ENCODE measurements around the gene ROBO2. TPM values are rescaled to one million over a fixed set of nuclear protein-coding genes. Genes with fewer than 3 reads are reported as not detected.

ROBO2 gene
- total and polyA plus RNA-seq, 4 donors, result 0.30 to 72.4 (median 3.3) TPM

GRCh38 chr3:77530870-77531269, 491.0 kb downstream of the ROBO2 start:
- 76% methylated on average over 4 of the region's 4 CpGs for WGBS, 2 donors
- Histone ChIP-seq H3K27ac (ENCODE audit: low read depth in 1 of 2, low read length in 1 of 2) (no peak overlapping the region), H3K4me3 (no peak overlapping the region), H3K9ac (ENCODE audit: insufficient read depth in 1 of 2, low read length in 2 of 2) (no peak overlapping the region), H3K4me1 (ENCODE audit: control insufficient read depth in 5 of 5, insufficient read depth in 5 of 5, low read length in 5 of 5) (peaks cover 0 to 6% (median 0%) of the 10 kb centered on the region in 5 donors), H3K27me3 (ENCODE audit: control insufficient read depth in 3 of 3, insufficient read depth in 3 of 3, low read length in 2 of 3) (no peaks in the 10 kb centered on the region), H3K9me3 (ENCODE audit: control insufficient read depth in 4 of 4, insufficient read depth in 3 of 4, low read length in 3 of 4) (peaks cover 0 to 3% (median under 1%) of the 10 kb centered on the region in 4 donors), H3K36me3 (ENCODE audit: control insufficient read depth in 4 of 4, insufficient read depth in 4 of 4, low read length in 4 of 4) (peaks cover 0 to 6% (median 1%) of the 10 kb centered on the region in 4 donors)
- no peak for DNase-seq
- ATAC-seq (ENCODE audit: insufficient read depth, low FRiP score), result no peak
- no peak for TF ChIP-seq CTCF (IDR thresholded peaks at IDR 0.05; ENCODE audit: control extremely low read depth, extremely low read depth)

- H3K9me3 ChIP-seq (ENCODE audit: control insufficient read depth in 4 of 4, insufficient read depth in 3 of 4, low read length in 3 of 4), result peaks cover 0 to 3% (median under 1%) of the 10 kb centered on the region in 4 donors
- no peak overlapping the region for H3K4me3 ChIP-seq
- peaks cover 0 to 6% (median under 1%) of the 10 kb centered on the region in 4 donors for H3K36me3 ChIP-seq (ENCODE audit: control insufficient read depth in 4 of 4, insufficient read depth in 4 of 4, low read length in 4 of 4)
- no peak overlapping the region for H3K9ac ChIP-seq (ENCODE audit: insufficient read depth in 1 of 2, low read length in 2 of 2)
- H3K27ac ChIP-seq (ENCODE audit: low read depth in 1 of 2, low read length in 1 of 2), result no peak overlapping the region
- H3K27me3 ChIP-seq (ENCODE audit: control insufficient read depth in 3 of 3, insufficient read depth in 3 of 3, low read length in 2 of 3), result no peaks in the 10 kb centered on the region
- TF ChIP-seq CTCF (IDR thresholded peaks at IDR 0.05; ENCODE audit: control extremely low read depth, extremely low read depth), result no peak
- 59 to 64% methylated on average over 2 of the region's 2 CpGs for WGBS, 2 donors
- H3K4me1 ChIP-seq (ENCODE audit: control insufficient read depth in 5 of 5, insufficient read depth in 5 of 5, low read length in 5 of 5), result peaks cover 0 to 4% (median 0%) of the 10 kb centered on the region in 5 donors
- ATAC-seq (ENCODE audit: insufficient read depth, low FRiP score), result no peak
- no peak for DNase-seq
These were observed 495.2 kb downstream of the ROBO2 start for GRCh38 chr3:77535116-77535515.

DNA sequence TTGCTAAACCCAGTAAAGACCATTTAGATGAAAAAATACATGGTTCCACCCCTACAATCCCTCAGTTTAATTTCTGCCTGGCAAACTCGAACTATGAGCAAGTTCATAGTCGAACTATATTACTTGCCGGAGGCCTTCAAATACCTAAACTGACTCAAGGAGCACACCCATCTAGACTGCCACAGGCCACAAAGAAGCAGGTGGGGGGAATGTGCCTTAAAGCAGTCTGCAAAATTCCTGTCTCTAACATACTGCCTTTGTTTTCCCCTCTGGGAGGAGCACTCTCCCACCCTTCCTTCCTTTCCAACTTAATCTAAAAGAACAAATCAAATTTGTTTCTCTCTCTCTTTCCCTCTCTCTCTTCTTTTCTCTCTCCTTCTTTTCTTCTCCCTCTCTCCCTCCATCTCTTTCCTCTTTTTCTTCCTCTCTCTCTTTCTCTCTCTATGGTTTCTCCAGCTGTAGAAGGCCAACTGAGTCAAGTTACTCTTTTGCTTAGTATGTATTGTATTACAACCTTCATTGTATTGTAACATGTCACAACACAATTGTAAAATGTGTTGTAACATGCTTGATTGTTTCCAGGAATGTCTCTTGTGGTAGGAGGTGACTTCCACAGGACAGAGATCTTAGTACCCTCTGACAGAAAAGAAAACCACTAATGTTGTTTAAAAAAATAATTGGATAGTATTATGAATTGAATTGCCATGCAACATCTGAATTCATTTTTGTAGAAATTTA, 496.3 kb downstream of the ROBO2 start:
- Histone ChIP-seq H3K27me3 (ENCODE audit: control insufficient read depth in 3 of 3, insufficient read depth in 3 of 3, low read length in 2 of 3) (no peaks in the 10 kb centered on the region), H3K4me1 (ENCODE audit: control insufficient read depth in 5 of 5, insufficient read depth in 5 of 5, low read length in 5 of 5) (peaks cover 0 to 7% (median 0%) of the 10 kb centered on the region in 5 donors), H3K27ac (ENCODE audit: low read depth in 1 of 2, low read length in 1 of 2) (no peak overlapping the region), H3K4me3 (no peak overlapping the region), H3K9ac (ENCODE audit: insufficient read depth in 1 of 2, low read length in 2 of 2) (no peak overlapping the region), H3K36me3 (ENCODE audit: control insufficient read depth in 4 of 4, insufficient read depth in 4 of 4, low read length in 4 of 4) (peaks cover 0 to 6% (median under 1%) of the 10 kb centered on the region in 4 donors), H3K9me3 (ENCODE audit: control insufficient read depth in 4 of 4, insufficient read depth in 3 of 4, low read length in 3 of 4) (peaks cover 0 to 3% (median under 1%) of the 10 kb centered on the region in 4 donors)
- DNase-seq (no peak), ATAC-seq (ENCODE audit: insufficient read depth, low FRiP score) (no peak)
- no peak for TF ChIP-seq CTCF (IDR thresholded peaks at IDR 0.05; ENCODE audit: control extremely low read depth, extremely low read depth)
- WGBS, 2 donors, result 85 to 89% methylated on average over 3 of the region's 3 CpGs
